ENCODE data around the gene ZNF783. TPM values are rescaled to one million over a fixed set of nuclear protein-coding genes. Genes with fewer than 3 reads are reported as not detected.

Gene ZNF783
- total and polyA plus RNA-seq, 9 donors = 5.5 to 27.6 (median 17.0) TPM

DNA sequence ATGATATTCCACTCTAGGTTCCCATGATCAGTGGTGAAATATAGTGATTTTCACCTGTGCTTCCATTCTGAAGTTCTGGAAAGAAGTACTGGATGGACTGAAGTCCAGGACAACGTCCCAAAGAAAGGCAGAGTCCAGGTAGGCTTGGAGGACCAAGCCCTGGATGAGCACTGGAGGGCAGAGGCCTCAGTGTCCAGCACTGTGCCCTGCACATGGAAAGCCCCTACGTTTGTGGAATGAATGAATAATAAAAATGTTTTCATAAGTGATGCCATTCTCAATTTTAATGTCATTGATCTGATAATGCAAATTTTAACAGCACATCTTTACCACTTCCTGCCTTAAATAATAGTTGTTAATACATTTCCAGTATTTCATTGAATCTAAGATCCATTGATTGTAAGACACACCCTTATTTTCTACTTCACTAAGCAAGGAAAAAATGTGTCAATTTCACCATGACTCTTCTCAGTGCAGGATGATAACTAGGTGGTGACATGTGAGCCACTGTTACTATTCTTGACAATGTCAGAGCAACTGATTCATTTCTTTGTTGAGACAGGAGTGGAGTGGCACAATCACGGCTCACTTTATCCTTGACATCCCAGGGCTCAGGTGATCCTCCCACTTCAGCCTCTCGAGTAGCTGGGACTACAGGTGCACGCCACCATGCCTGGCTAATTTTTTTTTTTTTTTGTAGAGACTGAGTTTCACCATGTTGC, 35.2 kb downstream of the ZNF783 start:
- no peak overlapping the region for H3K4me3 ChIP-seq
- intact Hi-C loops (cut with DNase I) = no loop called here
- no peaks in the 10 kb centered on the region for H3K36me3 ChIP-seq
- H3K4me1 ChIP-seq (ENCODE audit: insufficient read depth) = peaks cover 4% of the 10 kb centered on the region
- H3K27ac ChIP-seq = no peak overlapping the region
- TF ChIP-seq POLR2A (IDR thresholded peaks at IDR 0.05) = no peak
- TF ChIP-seq CTCF (IDR thresholded peaks at IDR 0.05) = no peak
- no peak for TF ChIP-seq EP300 (IDR thresholded peaks at IDR 0.05)
- WGBS, 3 donors = 74 to 79% (median 77%) methylated on average over 5 of the region's 5 CpGs
- H3K9me3 ChIP-seq = no peaks in the 10 kb centered on the region
- no peak for DNase-seq
- H3K27me3 ChIP-seq = no peaks in the 10 kb centered on the region

- Histone ChIP-seq H3K27me3 (no peaks in the 10 kb centered on the region), H3K9me3 (no peaks in the 10 kb centered on the region), H3K4me1 (ENCODE audit: insufficient read depth) (no peaks in the 10 kb centered on the region), H3K4me3 (no peak overlapping the region), H3K27ac (no peak overlapping the region), H3K36me3 (no peaks in the 10 kb centered on the region)
- intact Hi-C loops (cut with DNase I) = no loop called here
- no peak for TF ChIP-seq POLR2A (IDR thresholded peaks at IDR 0.05)
- TF ChIP-seq CTCF (IDR thresholded peaks at IDR 0.05) = no peak
- TF ChIP-seq EP300 (IDR thresholded peaks at IDR 0.05) = no peak
- WGBS, 3 donors = 55 to 76% (median 64%) methylated on average over 8 of the region's 8 CpGs
- no peak for DNase-seq
These were observed 38.8 kb downstream of the ZNF783 start for GRCh38 chr7:149300620-149301285.

GRCh38 chr7:149302222-149302621, 40.2 kb downstream of the ZNF783 start:
- no peak for TF ChIP-seq POLR2A (IDR thresholded peaks at IDR 0.05)
- no peak for TF ChIP-seq CTCF (IDR thresholded peaks at IDR 0.05)
- WGBS, 3 donors = 87 to 91% (median 89%) methylated on average over 12 of the region's 12 CpGs
- no peak for DNase-seq
- H3K9me3 ChIP-seq = no peaks in the 10 kb centered on the region
- no peaks in the 10 kb centered on the region for H3K36me3 ChIP-seq
- H3K4me3 ChIP-seq = no peak overlapping the region
- no peaks in the 10 kb centered on the region for H3K4me1 ChIP-seq (ENCODE audit: insufficient read depth)
- intact Hi-C loops (cut with DNase I) = no loop called here
- no peak overlapping the region for H3K27ac ChIP-seq
- H3K27me3 ChIP-seq = no peaks in the 10 kb centered on the region

DNA sequence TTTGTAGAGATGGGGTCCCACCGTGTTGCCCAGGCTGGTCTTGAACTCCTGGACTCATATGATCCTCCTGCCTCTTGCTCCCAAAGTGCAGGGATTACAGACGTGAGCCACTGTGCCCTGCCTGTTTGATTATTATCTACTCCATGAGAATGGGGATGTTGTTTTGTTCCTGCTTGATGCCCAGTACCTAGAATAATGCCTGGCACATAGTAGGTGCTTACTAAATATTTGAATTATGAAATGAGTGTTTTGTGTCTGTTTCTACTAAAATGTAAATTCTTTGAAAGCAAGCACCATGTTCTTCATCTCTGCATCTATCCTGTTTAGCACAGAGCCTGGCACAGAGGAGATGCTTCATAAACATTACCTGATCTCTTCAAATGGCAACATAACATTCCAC, 40.9 kb downstream of the ZNF783 start:
- 70 to 76% (median 70%) methylated on average over 2 of the region's 2 CpGs for WGBS, 3 donors
- Histone ChIP-seq H3K36me3 (no peaks in the 10 kb centered on the region), H3K27me3 (no peaks in the 10 kb centered on the region), H3K27ac (no peak overlapping the region), H3K4me1 (ENCODE audit: insufficient read depth) (no peaks in the 10 kb centered on the region), H3K4me3 (no peak overlapping the region), H3K9me3 (no peaks in the 10 kb centered on the region)
- no peak for DNase-seq
- TF ChIP-seq EP300 (IDR thresholded peaks at IDR 0.05) (no peak), CTCF (IDR thresholded peaks at IDR 0.05) (no peak), POLR2A (IDR thresholded peaks at IDR 0.05) (no peak)
- intact Hi-C loops (cut with DNase I) = no loop called here

Measured in ovary (tissue), 9 donors.